ENCODE results near the gene EDRF1. TPM values are rescaled to one million over a fixed set of nuclear protein-coding genes. Genes with fewer than 3 reads are reported as not detected.

Gene EDRF1
- total RNA-seq, 1 donor = 44.6 TPM

DNA sequence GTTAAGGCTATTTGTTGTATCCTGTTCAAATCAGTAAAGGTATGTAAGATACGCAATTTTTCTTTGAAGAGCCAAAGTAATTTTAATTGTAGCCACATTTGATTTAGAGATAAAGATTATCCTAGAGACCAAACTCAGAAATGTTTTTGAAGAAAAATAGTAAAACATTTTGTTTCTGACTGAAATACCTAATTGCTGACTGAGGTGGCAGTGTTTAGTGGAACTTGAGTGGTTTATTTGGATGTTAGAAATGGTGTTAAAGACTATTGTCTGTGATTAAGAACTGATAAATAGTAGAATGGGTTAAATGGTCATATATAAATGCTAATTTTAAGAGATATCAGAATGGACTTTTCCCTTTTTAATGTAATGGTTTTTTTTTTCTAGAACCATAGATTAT lies 15.3 kb downstream of the EDRF1 start:
- no peaks in the 10 kb centered on the region for H3K4me1 ChIP-seq (ENCODE audit: insufficient read depth, low read length)
- no peaks in the 10 kb centered on the region for H3K9me3 ChIP-seq (ENCODE audit: low read depth, low read length)
- H3K27me3 ChIP-seq (ENCODE audit: insufficient read depth, low read length) = no peaks in the 10 kb centered on the region
- no peak overlapping the region for H3K4me3 ChIP-seq (ENCODE audit: low read length)

DNA sequence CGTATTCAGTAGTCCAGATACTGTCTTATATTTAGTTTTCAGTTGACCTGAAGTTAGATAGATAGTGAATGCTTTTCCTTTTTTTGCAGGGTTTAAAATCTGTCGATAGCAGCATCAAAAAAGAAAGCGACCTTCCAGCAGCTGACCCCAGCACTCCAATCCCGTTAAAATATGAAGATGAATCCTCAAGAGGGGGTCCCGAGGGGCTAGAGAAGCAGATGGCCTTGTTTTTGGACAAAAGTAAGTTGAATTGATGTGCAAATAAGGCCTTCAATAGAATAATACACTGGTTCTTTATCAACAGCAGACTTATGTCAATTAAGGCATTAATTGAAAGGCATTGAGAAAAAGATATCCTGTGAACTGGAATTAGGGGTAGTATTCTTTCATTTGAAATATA lies 18.7 kb downstream of the EDRF1 start:
- H3K4me3 ChIP-seq (ENCODE audit: low read length) = no peak overlapping the region
- no peaks in the 10 kb centered on the region for H3K27me3 ChIP-seq (ENCODE audit: insufficient read depth, low read length)
- no peaks in the 10 kb centered on the region for H3K9me3 ChIP-seq (ENCODE audit: low read depth, low read length)
- H3K4me1 ChIP-seq (ENCODE audit: insufficient read depth, low read length) = no peaks in the 10 kb centered on the region

DNA sequence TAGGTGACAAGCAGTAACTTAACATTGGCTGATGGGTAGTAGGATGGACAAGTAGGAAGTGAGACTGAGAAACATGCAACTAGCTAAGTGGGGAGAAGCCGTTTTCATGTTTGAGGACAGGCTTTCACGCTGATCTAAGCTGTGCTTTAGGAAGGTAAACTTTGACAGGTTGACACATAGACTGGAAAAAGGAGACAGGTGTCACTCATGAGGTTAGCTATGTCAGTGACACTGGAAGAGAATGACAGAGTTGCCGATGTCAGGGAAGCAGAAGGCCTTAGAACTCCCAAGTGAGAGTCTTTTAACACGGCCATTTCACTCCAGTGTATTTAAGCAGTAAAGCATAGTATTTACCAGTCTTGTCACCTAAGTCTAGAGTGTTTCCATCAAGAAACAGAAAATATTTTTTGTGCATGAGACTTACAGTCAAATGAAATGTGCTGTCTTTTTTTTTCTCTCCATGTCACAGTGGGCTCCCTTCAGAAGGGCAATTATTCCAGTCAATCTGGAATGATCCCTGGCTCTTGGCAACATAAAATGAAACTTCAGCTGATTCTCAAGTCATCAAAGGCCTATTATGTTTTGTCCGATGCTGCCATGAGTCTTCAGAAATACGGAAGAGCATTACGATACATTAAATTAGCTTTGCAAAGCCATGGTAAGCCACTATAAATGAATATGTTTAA lies 20.6 kb downstream of the EDRF1 start:
- Histone ChIP-seq H3K27me3 (ENCODE audit: insufficient read depth, low read length) (no peaks in the 10 kb centered on the region), H3K4me3 (ENCODE audit: low read length) (no peak overlapping the region), H3K4me1 (ENCODE audit: insufficient read depth, low read length) (no peaks in the 10 kb centered on the region), H3K9me3 (ENCODE audit: low read depth, low read length) (no peaks in the 10 kb centered on the region)

GRCh38 chr10:125742465-125742864 lies 23.0 kb downstream of the EDRF1 start:
- no peaks in the 10 kb centered on the region for H3K4me1 ChIP-seq (ENCODE audit: insufficient read depth, low read length)
- H3K9me3 ChIP-seq (ENCODE audit: low read depth, low read length) = no peaks in the 10 kb centered on the region
- H3K4me3 ChIP-seq (ENCODE audit: low read length) = no peak overlapping the region
- H3K27me3 ChIP-seq (ENCODE audit: insufficient read depth, low read length) = no peaks in the 10 kb centered on the region

DNA sequence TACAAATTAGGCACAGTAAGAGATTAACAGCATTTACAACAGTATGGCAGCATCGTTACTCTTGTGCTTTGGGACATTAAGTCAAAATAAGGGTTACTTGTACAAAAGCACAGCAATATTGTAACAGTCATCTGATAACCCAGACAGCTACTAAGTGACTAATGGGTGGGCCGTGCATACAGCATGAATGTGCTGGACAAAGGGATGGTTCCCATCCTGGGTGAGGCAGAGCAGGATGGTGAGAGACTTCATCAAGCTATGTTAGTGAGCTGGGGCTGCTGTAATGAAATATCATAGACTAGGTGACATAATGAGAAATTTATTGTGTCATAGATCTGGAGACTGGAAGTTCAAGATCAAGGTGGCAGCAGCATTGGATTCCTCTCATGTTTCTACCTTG lies 25.4 kb downstream of the EDRF1 start:
- no peaks in the 10 kb centered on the region for H3K9me3 ChIP-seq (ENCODE audit: low read depth, low read length)
- H3K4me3 ChIP-seq (ENCODE audit: low read length) = no peak overlapping the region
- no peaks in the 10 kb centered on the region for H3K27me3 ChIP-seq (ENCODE audit: insufficient read depth, low read length)
- H3K4me1 ChIP-seq (ENCODE audit: insufficient read depth, low read length) = no peaks in the 10 kb centered on the region

DNA sequence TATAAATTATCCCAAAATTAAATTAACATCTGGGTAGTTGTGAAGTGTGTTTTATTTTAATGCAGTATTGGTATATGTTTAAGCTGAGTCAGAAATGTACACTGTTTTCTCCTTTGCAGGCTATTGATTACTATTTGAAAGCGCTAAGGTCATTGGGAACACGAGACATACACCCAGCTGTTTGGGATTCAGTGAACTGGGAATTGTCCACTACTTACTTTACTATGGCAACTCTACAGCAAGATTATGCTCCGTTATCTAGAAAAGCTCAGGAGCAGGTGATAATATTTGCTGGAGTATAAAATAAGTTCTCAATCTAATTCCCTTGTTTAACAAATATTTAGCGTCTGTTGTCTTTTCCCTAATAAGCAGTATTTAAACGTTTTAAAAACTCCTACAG lies 27.9 kb downstream of the EDRF1 start:
- H3K4me3 ChIP-seq (ENCODE audit: low read length) = no peak overlapping the region
- H3K4me1 ChIP-seq (ENCODE audit: insufficient read depth, low read length) = no peaks in the 10 kb centered on the region
- H3K27me3 ChIP-seq (ENCODE audit: insufficient read depth, low read length) = no peaks in the 10 kb centered on the region
- H3K9me3 ChIP-seq (ENCODE audit: low read depth, low read length) = no peaks in the 10 kb centered on the region

- Histone ChIP-seq H3K27me3 (ENCODE audit: insufficient read depth, low read length) (no peaks in the 10 kb centered on the region), H3K4me1 (ENCODE audit: insufficient read depth, low read length) (no peaks in the 10 kb centered on the region), H3K9me3 (ENCODE audit: low read depth, low read length) (no peaks in the 10 kb centered on the region), H3K4me3 (ENCODE audit: low read length) (no peak overlapping the region)
Observed at GRCh38 chr10:125756196-125756595, 36.7 kb downstream of the EDRF1 start.

DNA sequence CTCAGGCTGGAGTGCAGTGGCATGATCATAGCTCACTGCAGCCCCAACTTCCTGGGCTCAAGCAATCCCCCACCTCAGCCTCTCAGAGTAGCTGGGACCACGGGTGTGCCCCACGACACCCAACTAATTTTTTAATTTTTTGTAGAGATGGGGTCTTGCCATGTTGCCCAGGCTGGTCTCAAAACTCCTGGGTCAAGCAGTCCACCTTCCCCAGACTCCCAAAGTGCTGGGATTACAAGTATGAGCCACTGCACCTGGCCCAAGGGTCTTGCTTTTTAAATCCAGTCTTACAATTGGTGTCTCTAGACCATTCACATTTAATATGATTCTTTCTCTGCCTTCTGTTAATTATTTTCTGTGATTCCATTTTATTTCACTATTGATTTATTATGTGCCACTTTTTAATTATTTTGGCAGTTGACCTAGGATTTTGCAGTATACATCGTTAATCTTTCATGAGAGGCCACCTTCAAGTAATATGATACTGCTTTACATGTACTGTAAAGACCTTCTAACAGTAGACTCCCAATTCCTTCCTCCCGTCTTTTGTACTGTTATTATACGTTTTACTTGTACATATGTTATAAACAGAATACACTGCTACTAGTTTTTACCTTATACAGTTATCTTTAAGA lies 37.5 kb downstream of the EDRF1 start:
- Histone ChIP-seq H3K4me1 (ENCODE audit: insufficient read depth, low read length) (no peaks in the 10 kb centered on the region), H3K9me3 (ENCODE audit: low read depth, low read length) (no peaks in the 10 kb centered on the region), H3K4me3 (ENCODE audit: low read length) (no peak overlapping the region), H3K27me3 (ENCODE audit: insufficient read depth, low read length) (no peaks in the 10 kb centered on the region)

DNA sequence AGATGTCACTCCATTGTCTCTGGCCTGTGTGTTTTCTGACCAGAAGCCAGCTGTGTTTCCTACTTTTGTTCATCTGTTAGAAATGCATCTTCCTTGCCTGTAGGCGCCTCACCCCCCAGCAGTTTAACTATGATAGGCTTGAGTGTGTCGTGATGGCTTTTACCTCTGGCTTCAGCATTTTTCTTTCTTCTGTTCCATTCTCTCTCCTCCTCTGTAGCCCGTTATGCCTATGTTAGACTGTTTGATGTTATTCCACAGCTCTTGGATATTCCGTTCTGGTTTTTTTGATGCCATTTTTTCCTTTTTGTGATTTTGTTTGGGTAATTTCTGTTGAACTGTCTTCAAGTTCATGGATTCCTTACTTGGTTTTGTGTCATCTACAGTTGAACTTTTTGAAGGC lies 38.2 kb downstream of the EDRF1 start:
- Histone ChIP-seq H3K9me3 (ENCODE audit: low read depth, low read length) (no peaks in the 10 kb centered on the region), H3K4me1 (ENCODE audit: insufficient read depth, low read length) (no peaks in the 10 kb centered on the region), H3K4me3 (ENCODE audit: low read length) (no peak overlapping the region), H3K27me3 (ENCODE audit: insufficient read depth, low read length) (no peaks in the 10 kb centered on the region)

- Histone ChIP-seq H3K4me1 (ENCODE audit: insufficient read depth, low read length) (no peaks in the 10 kb centered on the region), H3K9me3 (ENCODE audit: low read depth, low read length) (no peaks in the 10 kb centered on the region), H3K27me3 (ENCODE audit: insufficient read depth, low read length) (no peaks in the 10 kb centered on the region), H3K4me3 (ENCODE audit: low read length) (no peak overlapping the region)
Observed at GRCh38 chr10:125761961-125762360, 42.5 kb downstream of the EDRF1 start.

GRCh38 chr10:125762692-125763648 lies 43.5 kb downstream of the EDRF1 start:
- Histone ChIP-seq H3K4me3 (ENCODE audit: low read length) (no peak overlapping the region), H3K4me1 (ENCODE audit: insufficient read depth, low read length) (no peaks in the 10 kb centered on the region), H3K27me3 (ENCODE audit: insufficient read depth, low read length) (no peaks in the 10 kb centered on the region), H3K9me3 (ENCODE audit: low read depth, low read length) (no peaks in the 10 kb centered on the region)

GRCh38 chr10:125765835-125766234 lies 46.3 kb downstream of the EDRF1 start:
- Histone ChIP-seq H3K4me3 (ENCODE audit: low read length) (no peak overlapping the region), H3K27me3 (ENCODE audit: insufficient read depth, low read length) (no peaks in the 10 kb centered on the region), H3K4me1 (ENCODE audit: insufficient read depth, low read length) (no peaks in the 10 kb centered on the region), H3K9me3 (ENCODE audit: low read depth, low read length) (no peaks in the 10 kb centered on the region)

DNA sequence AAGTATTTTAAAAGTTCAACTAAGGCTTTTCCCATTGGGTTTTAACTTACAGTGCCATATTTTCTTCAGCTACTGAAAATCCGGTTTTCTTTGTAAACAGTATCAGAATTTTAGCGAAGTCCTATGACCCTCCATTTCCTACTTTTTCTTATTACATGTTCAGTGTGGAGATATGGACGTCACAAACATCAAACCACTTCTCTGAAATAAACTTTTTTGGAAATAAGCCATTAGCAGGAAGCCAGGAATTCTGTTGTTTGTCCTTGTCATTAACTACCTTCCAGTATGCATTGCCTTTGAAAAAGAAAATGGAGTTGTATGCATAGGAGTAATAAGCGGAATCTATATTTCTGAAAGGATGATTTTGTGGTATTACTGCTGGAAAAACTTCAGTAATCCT lies 47.0 kb downstream of the EDRF1 start:
- no peaks in the 10 kb centered on the region for H3K9me3 ChIP-seq (ENCODE audit: low read depth, low read length)
- no peaks in the 10 kb centered on the region for H3K4me1 ChIP-seq (ENCODE audit: insufficient read depth, low read length)
- H3K4me3 ChIP-seq (ENCODE audit: low read length) = no peak overlapping the region
- H3K27me3 ChIP-seq (ENCODE audit: insufficient read depth, low read length) = no peaks in the 10 kb centered on the region

DNA sequence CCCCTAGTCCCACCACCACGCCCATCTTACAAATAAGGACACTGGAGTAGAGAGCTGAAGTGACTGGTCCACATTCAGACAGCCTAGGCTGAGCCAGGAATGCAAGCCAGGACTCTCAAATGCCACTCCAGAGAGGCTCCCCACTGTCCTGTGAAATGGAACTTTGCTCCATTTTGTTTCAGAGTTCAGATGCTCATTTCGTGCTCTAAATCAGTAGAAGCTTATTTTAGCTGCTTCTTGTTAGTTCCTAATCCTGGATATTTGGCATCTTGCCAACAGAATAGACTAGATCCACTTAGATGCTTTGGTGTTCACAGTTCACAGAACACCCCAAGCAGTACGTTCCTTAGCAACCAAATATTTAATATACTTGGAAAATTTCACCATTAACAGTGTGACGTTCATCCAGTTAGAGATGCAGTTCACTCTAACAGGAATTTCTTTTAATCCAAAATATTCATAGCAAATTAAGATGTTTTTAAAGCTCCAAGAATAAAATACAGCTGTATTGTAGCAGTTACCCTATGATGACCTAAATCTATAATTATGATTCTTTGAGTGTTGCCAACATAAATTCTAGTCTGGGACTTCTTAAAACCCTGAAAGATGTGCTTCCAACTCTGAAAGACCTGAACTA lies 48.8 kb downstream of the EDRF1 start:
- no peaks in the 10 kb centered on the region for H3K4me1 ChIP-seq (ENCODE audit: insufficient read depth, low read length)
- H3K4me3 ChIP-seq (ENCODE audit: low read length) = no peak overlapping the region
- no peaks in the 10 kb centered on the region for H3K9me3 ChIP-seq (ENCODE audit: low read depth, low read length)
- H3K27me3 ChIP-seq (ENCODE audit: insufficient read depth, low read length) = no peaks in the 10 kb centered on the region

DNA sequence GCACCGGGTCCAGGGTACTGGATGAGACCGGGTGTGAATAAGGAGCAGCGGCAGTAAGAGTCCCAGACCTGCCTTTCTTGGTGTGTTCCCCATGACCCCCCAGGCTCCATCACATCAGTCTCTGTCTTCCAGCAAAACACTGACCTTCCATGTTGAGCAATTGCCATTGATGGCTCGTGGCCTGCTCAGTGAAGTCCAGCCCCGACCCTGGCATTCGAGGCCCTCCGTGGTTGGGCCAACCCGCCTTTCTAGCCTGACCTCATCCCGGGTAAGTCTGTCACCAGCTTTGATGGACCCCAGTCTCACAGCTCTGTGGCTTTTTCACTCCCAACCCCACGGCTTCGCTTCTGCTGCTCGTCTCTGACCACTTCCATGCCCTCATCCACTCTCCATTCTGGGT lies 49.7 kb downstream of the EDRF1 start:
- Histone ChIP-seq H3K4me3 (ENCODE audit: low read length) (no peak overlapping the region), H3K27me3 (ENCODE audit: insufficient read depth, low read length) (no peaks in the 10 kb centered on the region), H3K9me3 (ENCODE audit: low read depth, low read length) (no peaks in the 10 kb centered on the region), H3K4me1 (ENCODE audit: insufficient read depth, low read length) (no peaks in the 10 kb centered on the region)

Measured in mononuclear cell (primary cell).